Caco-2 (cell line): ENCODE measurements around the gene ROBO1. TPM values are rescaled to one million over a fixed set of nuclear protein-coding genes. Genes with fewer than 3 reads are reported as not detected.

Experiments used
- BruUV-seq: library from RNA; stranded (reverse); fragments of 400-500 nt; replicated peaks from 2 replicates; lab custom pipeline; 2021; lab: Mats Ljungman, UMichigan
- CTCF ChIA-PET: fragments of 300-600 bp; sonication (Branson Sonifier 250); formaldehyde crosslinking; loops from one replicate; lab custom pipeline; 2022; ENCODE audit warnings: antibody characterized with exemption; lab: Charles Lee
- POLR2A ChIA-PET: fragments of 300-600 bp; sonication (Branson Sonifier 250); formaldehyde crosslinking; loops from one replicate; lab custom pipeline; 2022; ENCODE audit warnings: antibody characterized with exemption; lab: Charles Lee
- DNase-seq, 2 experiments: peaks; one replicate each; pipeline versions ENCODE4 v3.0.0 to v3.0.0-alpha.2; 2020 to 2022
- H3K27me3 ChIP-seq: replicated peaks from 2 replicates; pipeline ENCODE4 v1.6.0; 2011; ENCODE audit warnings: low read length; ENCODE audit not compliant: control insufficient read depth, insufficient read depth
- H3K36me3 ChIP-seq: 2 replicates; pipeline ENCODE4 v1.5.1; 2011; ENCODE audit warnings: low read length; ENCODE audit not compliant: control insufficient read depth, insufficient read depth
- H3K4me1 ChIP-seq: fragments of 250-450 bp; sonication (Bioruptor Pico); 2 replicates; pipeline ENCODE4 v1.5.1; 2020; ENCODE audit warnings: mild to moderate bottlenecking
- H3K4me3 ChIP-seq: 2 replicates; pipeline ENCODE4 v1.5.1; 2011; ENCODE audit warnings: low read depth, mild to moderate bottlenecking, control low read depth, low read length
- H3K9me3 ChIP-seq: fragments of 250-450 bp; sonication (Bioruptor Pico); 2 replicates; pipeline ENCODE4 v1.5.1; 2020; ENCODE audit warnings: mild to moderate bottlenecking, moderate library complexity
- H3K27ac Mint-ChIP-seq: one replicate; pipeline ENCODE4 v1.8.0; 2022; ENCODE audit warnings: mixed read lengths; ENCODE audit not compliant: unreplicated experiment
- H3K27me3 Mint-ChIP-seq: one replicate; pipeline ENCODE4 v1.8.0; 2022; ENCODE audit warnings: mixed read lengths; ENCODE audit not compliant: insufficient read depth, unreplicated experiment
- H3K36me3 Mint-ChIP-seq: one replicate; pipeline ENCODE4 v1.8.0; 2022; ENCODE audit warnings: mild to moderate bottlenecking, mixed read lengths; ENCODE audit not compliant: insufficient read depth, unreplicated experiment
- H3K4me1 Mint-ChIP-seq: one replicate; pipeline ENCODE4 v1.8.0; 2022; ENCODE audit warnings: low read depth, mixed read lengths; ENCODE audit not compliant: unreplicated experiment
- H3K4me3 Mint-ChIP-seq: one replicate; pipeline ENCODE4 v1.8.0; 2022; ENCODE audit warnings: mild to moderate bottlenecking, moderate library complexity, mixed read lengths; ENCODE audit not compliant: unreplicated experiment
- H3K9me3 Mint-ChIP-seq: one replicate; pipeline ENCODE4 v1.8.0; 2022; ENCODE audit warnings: mixed read lengths; ENCODE audit not compliant: unreplicated experiment
- CTCF ChIP-seq, 2 experiments: fragments of 200-600 bp in 1 of 2; IDR thresholded peaks; 1 replicate in 1 of 2; 2 replicates in 1 of 2; pipeline versions ENCODE4 v1.5.1 to v1.8.0; 2011 to 2022; ENCODE audit warnings: antibody characterized with exemption in 1 of 2, control low read depth in 1 of 2, inconsistent platforms in 1 of 2, low read depth in 1 of 2, low read length in 1 of 2, mild to moderate bottlenecking in 1 of 2, moderate library complexity in 1 of 2; ENCODE audit not compliant: insufficient read depth in 1 of 2, severe bottlenecking in 1 of 2, unreplicated experiment in 1 of 2
- intact Hi-C: fragments of 100-400 bp; cut with micrococcal nuclease; formaldehyde crosslinking; loops from one replicate; pipeline ENCODE4 v1.10.0; 2022; ENCODE audit not compliant: unreplicated experiment
- total RNA-seq: library from RNA; stranded (reverse); gene quantifications from 2 replicates; pipeline ENCODE4 v1.2.3, GENCODE V29; 2022

The ROBO1 gene
- total RNA-seq, 1 experiment from 2014 or later, result 1.8 TPM

GRCh38 chr3:78641703-78642102, 1126.1 kb downstream of the ROBO1 start:
- BruUV-seq, result no TSS peak
- Histone ChIP-seq H3K4me3 (no peak overlapping the region), H3K36me3 (no peaks in the 10 kb centered on the region), H3K4me1 (no peaks in the 10 kb centered on the region), H3K9me3 (no peaks in the 10 kb centered on the region), H3K27me3 (no peaks in the 10 kb centered on the region)
- Mint-ChIP-seq H3K4me1 (no peaks in the 10 kb centered on the region), H3K27me3 (no peaks in the 10 kb centered on the region), H3K4me3 (no peak overlapping the region), H3K27ac (no peak overlapping the region), H3K9me3 (no peaks in the 10 kb centered on the region), H3K36me3 (no peaks in the 10 kb centered on the region)
- intact Hi-C loops, result no loop called here
- DNase-seq, result no peak
- ChIA-PET POLR2A (no interaction called here), CTCF (no interaction called here)
- no peak for TF ChIP-seq CTCF (IDR thresholded peaks at IDR 0.05; ENCODE audit: insufficient read depth in 1 of 2, low read depth in 1 of 2, low read length in 1 of 2, severe bottlenecking in 1 of 2, unreplicated experiment in 1 of 2)

GRCh38 chr3:78634316-78634715, 1133.5 kb downstream of the ROBO1 start:
- Histone ChIP-seq H3K4me3 (no peak overlapping the region), H3K27me3 (no peaks in the 10 kb centered on the region), H3K36me3 (no peaks in the 10 kb centered on the region), H3K4me1 (no peaks in the 10 kb centered on the region), H3K9me3 (no peaks in the 10 kb centered on the region)
- Mint-ChIP-seq H3K36me3 (no peaks in the 10 kb centered on the region), H3K9me3 (no peaks in the 10 kb centered on the region), H3K27ac (no peak overlapping the region), H3K4me3 (no peak overlapping the region), H3K27me3 (no peaks in the 10 kb centered on the region), H3K4me1 (no peaks in the 10 kb centered on the region)
- CTCF ChIA-PET, result no interaction called here
- BruUV-seq, result no TSS peak
- no peak for DNase-seq
- intact Hi-C loops, result no loop called here
- POLR2A ChIA-PET, result no interaction called here
- no peak for TF ChIP-seq CTCF (IDR thresholded peaks at IDR 0.05; ENCODE audit: insufficient read depth in 1 of 2, low read depth in 1 of 2, low read length in 1 of 2, severe bottlenecking in 1 of 2, unreplicated experiment in 1 of 2)

GRCh38 chr3:78633626-78634025, 1134.2 kb downstream of the ROBO1 start:
- CTCF ChIA-PET, result no interaction called here
- BruUV-seq, result no TSS peak

More at GRCh38 chr3:78633626-78634025, 1134.2 kb downstream of the ROBO1 start:
- no peaks in the 10 kb centered on the region for H3K27me3 ChIP-seq
- H3K27me3 Mint-ChIP-seq, result no peaks in the 10 kb centered on the region
- H3K27ac Mint-ChIP-seq, result no peak overlapping the region
- POLR2A ChIA-PET, result no interaction called here
- no peaks in the 10 kb centered on the region for H3K36me3 Mint-ChIP-seq
- no peak for DNase-seq
- H3K4me1 Mint-ChIP-seq, result no peaks in the 10 kb centered on the region
- H3K4me3 ChIP-seq, result no peak overlapping the region
- TF ChIP-seq CTCF (IDR thresholded peaks at IDR 0.05; ENCODE audit: insufficient read depth in 1 of 2, low read depth in 1 of 2, low read length in 1 of 2, severe bottlenecking in 1 of 2, unreplicated experiment in 1 of 2), result no peak
- intact Hi-C loops, result no loop called here
- no peaks in the 10 kb centered on the region for H3K9me3 ChIP-seq
- H3K9me3 Mint-ChIP-seq, result no peaks in the 10 kb centered on the region
- H3K36me3 ChIP-seq, result no peaks in the 10 kb centered on the region
- H3K4me1 ChIP-seq, result no peaks in the 10 kb centered on the region
- no peak overlapping the region for H3K4me3 Mint-ChIP-seq
